Cardiac muscle cell (in vitro differentiated cells and primary cell): ENCODE measurements around the gene RCC1. TPM values are rescaled to one million over a fixed set of nuclear protein-coding genes. Genes with fewer than 3 reads are reported as not detected.
"Not testable (repeated sequence)": the region's sequence is repeated elsewhere in the genome, so short reads cannot be mapped to it uniquely, and the experiment has no call there.

Experiments used
- DNase-seq, 2 donors: peaks; one replicate each; pipeline versions ENCODE4 v3.0.0 to v3.0.0-alpha.2; 2010 to 2017; ENCODE audit warnings: low read depth in 1 of 2, low spot score in 1 of 2
- H3K27ac ChIP-seq: fragments of 200-600 bp; sonication (generic); 2 replicates; pipeline ENCODE4 v1.5.1; 2016
- H3K27me3 ChIP-seq: fragments of 200-600 bp; sonication (generic); 2 replicates; pipeline ENCODE4 v1.6.0; 2016; ENCODE audit warnings: control low read depth
- H3K36me3 ChIP-seq: fragments of 200-600 bp; sonication (generic); 2 replicates; pipeline ENCODE4 v1.5.1; 2016; ENCODE audit warnings: control low read depth
- H3K4me1 ChIP-seq: fragments of 200-600 bp; sonication (generic); 2 replicates; pipeline ENCODE4 v1.8.1; 2017; ENCODE audit warnings: low read depth, mild to moderate bottlenecking, mixed run types
- H3K4me3 ChIP-seq: fragments of 200-600 bp; sonication (generic); 2 replicates; pipeline ENCODE4 v1.5.1; 2016; ENCODE audit warnings: mild to moderate bottlenecking
- H3K9me3 ChIP-seq: fragments of 200-600 bp; sonication (generic); 2 replicates; pipeline ENCODE4 v1.5.1; 2017; ENCODE audit warnings: low read depth, mild to moderate bottlenecking, control low read depth
- CTCF ChIP-seq: IDR thresholded peaks from 2 replicates; pipeline ENCODE4 v1.5.1; 2012; ENCODE audit warnings: low read depth, mild to moderate bottlenecking, low read length
- polyA plus RNA-seq: library from polyadenylated mRNA; unstranded; fragments of >200 nt; fragmentation: Nextera tagmentation; extraction: Ambion mirVana; gene quantifications from 2 replicates; pipeline ENCODE4 v1.2.1, GENCODE V29; 2016
- total RNA-seq: library from RNA; depleted of rRNA; stranded (reverse); fragments of >200 nt; gene quantifications from 2 replicates; pipeline ENCODE4 v1.2.3, GENCODE V29; 2016

The RCC1 gene
- total and polyA plus RNA-seq, 2 experiments from 2014 or later: 14.6 to 24.7 TPM

DNA sequence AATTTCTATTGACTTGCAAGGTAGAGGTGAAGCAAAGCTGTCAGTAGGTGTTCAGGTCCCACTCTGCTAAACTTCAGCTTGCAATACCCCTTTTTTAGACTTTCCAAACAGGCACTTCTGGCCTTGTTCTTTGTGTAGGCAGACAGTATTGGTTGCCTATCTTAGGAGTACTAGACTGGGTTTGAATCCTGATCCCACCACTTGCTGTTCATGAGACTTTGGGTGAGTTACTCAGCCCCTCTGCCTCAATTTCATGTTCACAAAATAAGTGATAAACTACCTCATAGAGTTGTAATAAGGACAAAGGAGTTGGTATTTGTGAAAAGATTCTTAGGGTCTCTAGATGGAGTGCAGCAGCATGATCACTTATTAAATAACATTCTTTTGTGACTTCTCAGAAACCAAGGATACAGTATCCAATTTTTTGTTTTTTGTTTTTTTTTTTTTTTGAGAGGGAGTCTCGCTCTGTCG lies 5.2 kb downstream of the RCC1 start:
- peak overlapping the region; percentile 97 for H3K27ac ChIP-seq
- no peaks in the 10 kb centered on the region for H3K9me3 ChIP-seq
- H3K27me3 ChIP-seq: no peaks in the 10 kb centered on the region
- H3K4me1 ChIP-seq: peaks cover 4% of the 10 kb centered on the region
- no peak overlapping the region for H3K4me3 ChIP-seq
- peaks cover 13% of the 10 kb centered on the region for H3K36me3 ChIP-seq
- TF ChIP-seq CTCF: no peak
- peak in 1 of 2 donors; percentile 54 for DNase-seq

DNA sequence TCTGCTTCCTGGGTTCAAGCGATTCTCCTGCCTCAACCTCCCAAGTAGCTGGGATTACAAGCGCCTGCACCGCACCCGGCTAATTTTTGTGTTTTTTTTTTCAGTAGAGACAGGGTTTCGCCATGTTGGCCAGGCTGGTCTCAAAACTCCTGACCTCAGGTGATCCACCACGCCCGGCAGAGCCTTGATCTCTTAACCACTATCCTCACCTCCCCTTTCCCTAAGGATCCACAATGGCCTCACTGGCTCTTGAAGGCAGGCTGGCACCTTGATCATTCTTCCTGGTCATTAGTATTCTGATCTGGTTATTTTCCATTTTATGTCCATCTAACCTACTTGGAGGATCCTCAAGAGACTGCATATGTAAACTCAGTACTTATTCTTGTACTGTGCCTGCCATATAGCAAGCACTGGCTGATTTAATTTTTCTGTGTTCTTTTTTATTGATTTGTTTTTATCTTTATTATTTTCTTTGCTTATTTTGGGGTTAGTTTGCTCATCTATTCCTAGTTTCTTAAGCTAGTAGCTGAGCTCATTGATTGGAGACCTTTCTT lies 6.3 kb downstream of the RCC1 start:
- Histone ChIP-seq H3K27me3 (no peaks in the 10 kb centered on the region), H3K9me3 (no peaks in the 10 kb centered on the region), H3K27ac (peak overlapping the region; percentile 48), H3K4me1 (peaks cover 2% of the 10 kb centered on the region), H3K36me3 (peaks cover 13% of the 10 kb centered on the region), H3K4me3 (no peak overlapping the region)
- TF ChIP-seq CTCF: no peak
- DNase-seq: peak in 1 of 2 donors; percentile 27

GRCh38 chr1:28514445-28514933 lies 8.6 kb downstream of the RCC1 start:
- H3K4me3 ChIP-seq, H3K36me3 ChIP-seq, H3K4me1 ChIP-seq, H3K9me3 ChIP-seq, DNase-seq, H3K27me3 ChIP-seq: not testable (repeated sequence)
- H3K27ac ChIP-seq: peak overlapping the region; percentile 72

DNA sequence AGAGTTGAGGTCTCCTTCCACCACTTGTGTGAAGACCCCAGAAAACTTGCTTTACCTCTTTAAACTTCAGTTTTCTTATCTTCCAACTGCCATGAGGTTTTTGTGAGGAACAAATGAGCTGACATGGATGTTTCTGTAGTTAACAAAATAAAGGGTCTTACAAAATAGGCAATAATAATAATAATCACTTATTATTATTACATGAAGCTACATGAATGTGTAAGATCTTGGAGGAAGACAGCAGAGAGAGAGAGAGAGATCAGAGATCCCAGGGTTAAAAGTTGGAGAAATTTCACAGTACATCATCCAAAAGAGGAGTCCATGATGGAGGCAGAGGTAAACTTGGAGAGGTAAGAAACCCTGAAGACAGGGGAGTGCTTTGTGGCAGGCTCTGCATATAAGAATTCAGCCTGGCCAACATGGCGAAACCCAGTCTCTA lies 10.7 kb downstream of the RCC1 start:
- no peak for DNase-seq
- Histone ChIP-seq H3K4me3 (no peak overlapping the region), H3K36me3 (no peaks in the 10 kb centered on the region), H3K27me3 (no peaks in the 10 kb centered on the region), H3K4me1 (peaks cover 6% of the 10 kb centered on the region), H3K27ac (peak overlapping the region; percentile 23), H3K9me3 (no peaks in the 10 kb centered on the region)
- no peak for TF ChIP-seq CTCF

DNA sequence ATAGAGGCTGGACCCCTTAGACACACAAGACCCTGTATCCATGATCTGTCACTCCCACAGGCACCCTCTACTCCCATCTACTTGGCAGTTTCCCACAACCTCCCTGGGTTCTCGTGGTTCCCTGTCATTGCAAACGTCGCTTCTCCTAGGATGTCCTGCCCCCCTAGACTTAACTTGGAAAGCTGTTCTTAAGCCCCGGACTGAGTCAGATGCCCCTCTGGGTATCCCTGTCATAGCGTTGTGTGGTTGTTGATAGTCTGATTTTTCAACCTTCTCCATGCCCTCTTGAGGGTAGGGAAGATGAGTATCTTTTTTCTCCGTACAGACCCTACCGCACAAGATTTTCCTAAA lies 11.8 kb downstream of the RCC1 start:
- no peaks in the 10 kb centered on the region for H3K27me3 ChIP-seq
- peak in 1 of 2 donors; percentile 28 for DNase-seq
- H3K9me3 ChIP-seq: no peaks in the 10 kb centered on the region
- peak overlapping the region; percentile 85 for H3K27ac ChIP-seq
- peak overlapping the region; percentile 57 for H3K4me3 ChIP-seq
- no peaks in the 10 kb centered on the region for H3K36me3 ChIP-seq
- peaks cover 6% of the 10 kb centered on the region for H3K4me1 ChIP-seq
- TF ChIP-seq CTCF: no peak

DNA sequence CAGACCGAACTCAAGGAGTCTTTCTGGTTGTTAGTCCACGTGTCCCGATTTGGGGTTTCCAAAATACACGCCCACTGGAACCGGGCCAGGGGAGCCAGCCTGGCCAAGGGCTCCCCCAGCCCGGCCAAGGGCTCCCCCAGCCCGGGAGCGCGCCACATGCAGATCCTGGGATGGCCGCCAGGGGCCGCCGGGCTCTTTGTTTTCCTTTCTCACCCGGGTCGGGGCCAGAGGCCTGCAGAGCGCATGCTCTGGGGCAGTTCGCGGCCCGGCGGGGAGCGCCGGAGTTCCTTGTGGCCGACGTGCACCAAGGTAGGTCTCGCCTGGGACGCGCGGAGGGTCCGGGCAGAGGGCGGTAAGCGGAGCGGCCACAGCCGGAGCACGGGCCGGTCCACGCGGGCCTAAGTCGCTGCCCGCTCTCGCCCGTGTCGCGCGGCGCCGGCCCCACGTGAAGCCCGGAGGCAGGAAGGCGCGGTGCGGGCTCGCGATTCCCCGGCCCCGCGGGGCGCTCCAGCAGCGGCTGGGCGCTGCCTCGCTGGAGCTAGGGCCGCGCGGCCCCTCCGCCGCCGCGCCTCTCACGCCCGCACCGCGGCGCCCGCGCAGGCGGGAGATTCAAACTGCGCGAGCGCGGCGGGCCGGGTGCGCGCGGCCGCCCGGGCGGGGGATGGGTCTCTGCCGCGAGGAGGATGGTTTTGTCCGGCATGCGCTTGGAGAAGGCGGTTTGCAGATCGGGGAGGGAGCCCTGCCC lies 12.3 kb downstream of the RCC1 start:
- no peaks in the 10 kb centered on the region for H3K9me3 ChIP-seq
- no peaks in the 10 kb centered on the region for H3K36me3 ChIP-seq
- H3K4me1 ChIP-seq: peaks cover 6% of the 10 kb centered on the region
- peak overlapping the region; percentile 85 for H3K27ac ChIP-seq
- no peaks in the 10 kb centered on the region for H3K27me3 ChIP-seq
- H3K4me3 ChIP-seq: peak overlapping the region; percentile 57
- peak; percentile 90 to 93 for DNase-seq
- peak; percentile 99 for TF ChIP-seq CTCF
